Thyroid gland (tissue), 4 donors: ENCODE measurements around the gene KCNMB2.

Experiments
- POLR2A ChIP-seq, 2 donors: fragments of 450-650 bp; IDR thresholded peaks; one replicate each; pipeline ENCODE4 v1.6.1; 2017; ENCODE audit warnings: antibody characterized with exemption in 2 of 2, mild to moderate bottlenecking in 2 of 2, moderate library complexity in 1 of 2
- TF ChIP-seq, protein P1 (sequence below), 6 experiments: fragments of 200-600 bp in 3 of 6; fragments of 450-650 bp in 3 of 6; sonication (generic) in 3 of 6; IDR thresholded peaks; one replicate each; pipeline ENCODE4 v1.5.1; 2016 to 2019; ENCODE audit warnings: antibody characterized with exemption in 6 of 6, mild to moderate bottlenecking in 2 of 6, inconsistent platforms in 1 of 6, moderate library complexity in 1 of 6

DNA sequence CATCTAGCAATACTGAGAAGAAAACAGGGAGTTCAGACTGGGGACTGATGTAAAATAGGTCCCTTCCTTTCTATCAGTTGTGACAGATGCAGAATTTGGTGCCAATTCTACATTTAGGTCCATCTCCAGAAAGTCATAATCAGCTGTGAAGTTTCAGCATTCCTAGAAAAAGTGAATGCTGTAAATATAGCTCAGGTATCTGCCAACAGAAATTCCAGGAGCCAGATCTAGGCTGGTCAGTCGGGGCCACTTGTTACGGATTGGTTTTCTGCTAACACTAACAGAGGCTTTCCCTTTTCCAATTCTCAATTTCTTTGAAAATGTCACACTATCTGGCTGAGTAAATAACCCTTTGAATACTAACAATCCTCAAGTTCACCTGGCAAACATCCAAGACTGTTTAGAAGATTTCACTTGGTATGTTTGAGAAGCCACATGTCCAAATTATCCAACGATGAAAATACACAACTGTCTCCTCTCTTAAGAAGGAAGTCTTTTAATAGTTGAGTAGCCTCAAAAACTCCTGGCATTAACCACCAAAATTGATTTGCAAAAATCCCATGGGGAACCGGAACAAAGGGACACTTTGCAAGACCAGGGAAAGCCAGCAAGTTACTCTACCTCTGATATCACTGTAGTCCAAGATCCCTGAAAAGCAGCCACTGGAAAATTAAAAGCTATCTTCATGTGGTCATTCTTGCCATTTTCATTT lies 313.1 kb downstream of the KCNMB2 start:
- no peak for TF ChIP-seq POLR2A (IDR thresholded peaks at IDR 0.05)
- TF ChIP-seq, protein P1, sequence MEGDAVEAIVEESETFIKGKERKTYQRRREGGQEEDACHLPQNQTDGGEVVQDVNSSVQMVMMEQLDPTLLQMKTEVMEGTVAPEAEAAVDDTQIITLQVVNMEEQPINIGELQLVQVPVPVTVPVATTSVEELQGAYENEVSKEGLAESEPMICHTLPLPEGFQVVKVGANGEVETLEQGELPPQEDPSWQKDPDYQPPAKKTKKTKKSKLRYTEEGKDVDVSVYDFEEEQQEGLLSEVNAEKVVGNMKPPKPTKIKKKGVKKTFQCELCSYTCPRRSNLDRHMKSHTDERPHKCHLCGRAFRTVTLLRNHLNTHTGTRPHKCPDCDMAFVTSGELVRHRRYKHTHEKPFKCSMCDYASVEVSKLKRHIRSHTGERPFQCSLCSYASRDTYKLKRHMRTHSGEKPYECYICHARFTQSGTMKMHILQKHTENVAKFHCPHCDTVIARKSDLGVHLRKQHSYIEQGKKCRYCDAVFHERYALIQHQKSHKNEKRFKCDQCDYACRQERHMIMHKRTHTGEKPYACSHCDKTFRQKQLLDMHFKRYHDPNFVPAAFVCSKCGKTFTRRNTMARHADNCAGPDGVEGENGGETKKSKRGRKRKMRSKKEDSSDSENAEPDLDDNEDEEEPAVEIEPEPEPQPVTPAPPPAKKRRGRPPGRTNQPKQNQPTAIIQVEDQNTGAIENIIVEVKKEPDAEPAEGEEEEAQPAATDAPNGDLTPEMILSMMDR (IDR thresholded peaks at IDR 0.05) = no peak
